OCI-LY1 (cell line): ENCODE results near the gene TMEM140.

Source experiments
- CTCF ChIP-seq: fragments of 200-600 bp; sonication (generic), shearing (Covaris generic); IDR thresholded peaks from 2 replicates; pipeline ENCODE4 v1.5.1; 2017; ENCODE audit warnings: mild to moderate bottlenecking, antibody characterized with exemption, low read length, moderate library complexity, mixed read lengths
- EZH2 ChIP-seq: fragments of 200-600 bp; sonication (generic), shearing (Covaris generic); IDR thresholded peaks from 2 replicates; pipeline ENCODE4 v1.8.0; 2017; ENCODE audit warnings: borderline replicate concordance, mixed run types, mild to moderate bottlenecking, antibody characterized with exemption, low read length, moderate library complexity, mixed read lengths

GRCh38 chr7:135192914-135193536, 45.2 kb downstream of the TMEM140 start:
- no peak for TF ChIP-seq CTCF
- no peak for TF ChIP-seq EZH2
